PFSK-1 (cell line): ENCODE results near the gene TMEM97.

ENCODE experiments used
- FOXP2 ChIP-seq: optimal IDR thresholded peaks from 2 replicates; pipeline ENCODE3; 2011; ENCODE audit warnings: borderline replicate concordance, control low read depth, inconsistent platforms; ENCODE audit not compliant: insufficient read depth; ENCODE audit errors: extremely low read length, extremely low read depth
- POLR2AphosphoS5 ChIP-seq: IDR thresholded peaks from 2 replicates; pipeline ENCODE4 v1.6.1; 2012; ENCODE audit warnings: low read depth, mild to moderate bottlenecking, control low read depth, low read length, moderate library complexity
- SIN3A ChIP-seq: IDR thresholded peaks from 2 replicates; pipeline ENCODE4 v1.6.1; 2012; ENCODE audit warnings: mild to moderate bottlenecking, low read length, moderate library complexity, borderline replicate concordance; ENCODE audit not compliant: insufficient read depth
- TAF1 ChIP-seq: IDR thresholded peaks from 2 replicates; pipeline ENCODE4 v1.6.1; 2012; ENCODE audit warnings: low read length, control low read depth, borderline replicate concordance; ENCODE audit not compliant: insufficient read depth
- TF ChIP-seq, protein P1 (sequence below), 2 experiments: IDR thresholded peaks; 2 replicates each; pipeline versions ENCODE4 v1.6.1 to v1.8.0; 2011 to 2012; ENCODE audit warnings: low read depth in 2 of 2, low read length in 2 of 2, control low read depth in 1 of 2, inconsistent platforms in 1 of 2, mild to moderate bottlenecking in 1 of 2, moderate library complexity in 1 of 2; ENCODE audit not compliant: insufficient read depth in 1 of 2

Gene TMEM97

DNA sequence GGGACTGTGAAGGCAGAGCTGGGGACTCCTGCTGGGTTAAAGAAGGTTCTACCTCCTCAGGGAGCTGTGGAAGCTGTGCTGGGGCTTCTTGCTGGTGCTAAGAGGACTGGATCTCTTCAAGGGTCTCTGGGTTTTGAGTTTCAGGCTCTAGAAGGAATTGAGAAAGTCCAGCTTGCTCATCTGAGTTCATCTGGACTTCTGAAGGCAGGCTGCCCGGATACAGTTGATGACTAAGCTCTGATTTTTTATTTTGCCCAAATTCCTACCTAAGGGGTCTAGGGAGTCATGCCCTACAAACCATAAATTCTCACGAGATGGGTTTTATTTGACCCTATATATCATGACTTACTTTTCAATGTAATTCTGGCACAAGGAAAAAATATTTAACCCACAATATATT lies 46.8 kb upstream of the TMEM97 start:
- TF ChIP-seq TAF1 (no peak), SIN3A (no peak), POLR2AphosphoS5 (no peak)
- TF ChIP-seq, protein P1, sequence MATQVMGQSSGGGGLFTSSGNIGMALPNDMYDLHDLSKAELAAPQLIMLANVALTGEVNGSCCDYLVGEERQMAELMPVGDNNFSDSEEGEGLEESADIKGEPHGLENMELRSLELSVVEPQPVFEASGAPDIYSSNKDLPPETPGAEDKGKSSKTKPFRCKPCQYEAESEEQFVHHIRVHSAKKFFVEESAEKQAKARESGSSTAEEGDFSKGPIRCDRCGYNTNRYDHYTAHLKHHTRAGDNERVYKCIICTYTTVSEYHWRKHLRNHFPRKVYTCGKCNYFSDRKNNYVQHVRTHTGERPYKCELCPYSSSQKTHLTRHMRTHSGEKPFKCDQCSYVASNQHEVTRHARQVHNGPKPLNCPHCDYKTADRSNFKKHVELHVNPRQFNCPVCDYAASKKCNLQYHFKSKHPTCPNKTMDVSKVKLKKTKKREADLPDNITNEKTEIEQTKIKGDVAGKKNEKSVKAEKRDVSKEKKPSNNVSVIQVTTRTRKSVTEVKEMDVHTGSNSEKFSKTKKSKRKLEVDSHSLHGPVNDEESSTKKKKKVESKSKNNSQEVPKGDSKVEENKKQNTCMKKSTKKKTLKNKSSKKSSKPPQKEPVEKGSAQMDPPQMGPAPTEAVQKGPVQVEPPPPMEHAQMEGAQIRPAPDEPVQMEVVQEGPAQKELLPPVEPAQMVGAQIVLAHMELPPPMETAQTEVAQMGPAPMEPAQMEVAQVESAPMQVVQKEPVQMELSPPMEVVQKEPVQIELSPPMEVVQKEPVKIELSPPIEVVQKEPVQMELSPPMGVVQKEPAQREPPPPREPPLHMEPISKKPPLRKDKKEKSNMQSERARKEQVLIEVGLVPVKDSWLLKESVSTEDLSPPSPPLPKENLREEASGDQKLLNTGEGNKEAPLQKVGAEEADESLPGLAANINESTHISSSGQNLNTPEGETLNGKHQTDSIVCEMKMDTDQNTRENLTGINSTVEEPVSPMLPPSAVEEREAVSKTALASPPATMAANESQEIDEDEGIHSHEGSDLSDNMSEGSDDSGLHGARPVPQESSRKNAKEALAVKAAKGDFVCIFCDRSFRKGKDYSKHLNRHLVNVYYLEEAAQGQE (IDR thresholded peaks at IDR 0.05; ENCODE audit: insufficient read depth in 1 of 2, low read depth in 2 of 2, low read length in 2 of 2): no peak

DNA sequence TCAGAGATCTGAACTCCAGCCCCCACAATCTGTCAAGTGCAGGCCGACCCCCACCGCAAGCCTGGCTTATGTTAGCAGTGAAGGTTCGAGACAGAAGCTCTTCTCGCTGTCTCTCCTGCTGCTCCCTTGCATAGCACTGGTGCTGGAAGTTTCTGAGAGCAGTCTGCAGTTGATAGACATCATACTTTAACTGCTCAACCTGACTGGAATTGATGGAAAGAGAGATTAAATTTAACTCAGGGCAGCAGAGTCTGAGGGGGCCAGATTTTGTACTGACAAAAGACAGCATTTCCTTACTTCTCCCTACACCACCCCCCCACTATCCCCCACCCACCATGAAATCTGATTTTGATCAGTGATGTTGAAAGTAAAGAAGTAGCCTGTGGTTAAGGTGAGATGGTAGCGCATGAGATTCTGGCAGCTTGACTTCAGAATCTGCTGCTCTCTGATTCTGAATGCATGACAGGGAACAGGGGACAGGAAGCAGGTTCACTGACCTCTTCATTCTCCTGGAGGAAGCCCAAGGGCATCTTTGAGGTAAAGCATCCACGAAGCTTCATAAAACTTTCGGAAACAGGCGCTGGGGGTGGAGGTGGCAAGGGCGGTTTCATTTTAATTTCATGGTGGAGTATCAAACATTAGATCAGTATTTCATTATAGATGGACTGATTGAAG lies 44.3 kb upstream of the TMEM97 start:
- TF ChIP-seq SIN3A: no peak
- no peak for TF ChIP-seq TAF1
- TF ChIP-seq, protein P1 (IDR thresholded peaks at IDR 0.05; ENCODE audit: insufficient read depth in 1 of 2, low read depth in 2 of 2, low read length in 2 of 2): no peak
- TF ChIP-seq FOXP2: no peak
- no peak for TF ChIP-seq POLR2AphosphoS5

DNA sequence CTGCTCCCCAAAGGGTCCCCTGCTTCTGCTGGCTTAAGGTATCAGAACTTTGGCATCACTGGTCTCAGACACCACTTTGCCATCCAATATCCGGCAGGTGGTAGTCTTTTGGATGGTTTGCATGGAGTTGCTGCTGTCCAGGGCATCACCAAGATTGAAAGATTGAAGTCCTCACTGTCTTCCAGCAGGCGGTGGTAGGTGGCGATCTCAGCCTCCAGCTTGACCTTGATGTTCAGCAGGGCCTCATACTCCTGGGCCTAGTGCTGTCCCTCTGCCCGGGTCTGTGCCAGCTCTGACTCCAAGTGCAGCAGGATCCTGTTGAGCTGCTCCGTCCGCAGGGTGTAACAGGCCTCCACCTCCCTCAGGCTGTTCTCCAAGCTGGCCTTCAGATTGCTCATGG lies 43.0 kb upstream of the TMEM97 start:
- TF ChIP-seq TAF1 (no peak), POLR2AphosphoS5 (no peak), SIN3A (no peak), FOXP2 (no peak)
- TF ChIP-seq, protein P1 (IDR thresholded peaks at IDR 0.05; ENCODE audit: insufficient read depth in 1 of 2, low read depth in 2 of 2, low read length in 2 of 2): no peak

DNA sequence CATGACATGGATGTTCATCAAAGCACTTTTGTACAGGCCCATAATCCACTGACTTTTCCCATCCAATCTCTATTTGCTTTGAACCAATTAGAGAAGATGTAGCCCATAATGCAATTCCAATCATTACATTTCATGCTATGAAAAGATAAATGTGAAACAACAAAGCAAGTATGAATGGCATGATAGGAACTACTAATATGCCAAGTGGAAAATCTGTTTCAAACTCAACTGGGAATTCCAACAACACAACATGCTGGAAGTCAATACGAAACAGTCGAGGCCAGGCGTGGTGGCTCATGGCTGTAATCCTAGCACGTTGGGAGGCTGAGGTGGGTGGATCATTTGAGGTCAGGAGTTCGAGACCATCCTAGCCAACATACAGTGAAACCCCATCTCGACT lies 39.6 kb upstream of the TMEM97 start:
- TF ChIP-seq TAF1 (no peak), FOXP2 (no peak), SIN3A (no peak), POLR2AphosphoS5 (no peak)
- TF ChIP-seq, protein P1 (IDR thresholded peaks at IDR 0.05; ENCODE audit: insufficient read depth in 1 of 2, low read depth in 2 of 2, low read length in 2 of 2): no peak

DNA sequence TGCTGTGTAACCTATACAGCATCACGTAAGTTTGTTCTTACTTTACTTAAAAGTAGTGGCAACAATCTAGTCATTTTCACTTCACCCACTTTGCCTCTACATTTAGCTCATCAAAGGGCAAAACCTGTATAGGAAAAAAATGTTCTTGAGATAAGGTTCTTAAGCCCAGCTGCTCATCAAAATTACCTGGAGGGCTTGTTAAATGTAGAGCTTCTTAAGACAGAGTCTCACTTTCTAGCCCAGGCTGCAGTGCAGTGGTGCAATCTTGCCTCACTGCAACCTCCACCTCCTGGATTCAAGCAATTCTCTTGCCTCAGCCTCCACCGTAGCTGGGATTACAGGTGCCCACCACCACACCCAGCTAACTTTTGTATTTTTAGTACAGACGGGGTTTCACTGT lies 38.2 kb upstream of the TMEM97 start:
- no peak for TF ChIP-seq SIN3A
- no peak for TF ChIP-seq FOXP2
- TF ChIP-seq, protein P1 (IDR thresholded peaks at IDR 0.05; ENCODE audit: insufficient read depth in 1 of 2, low read depth in 2 of 2, low read length in 2 of 2): no peak
- no peak for TF ChIP-seq TAF1
- TF ChIP-seq POLR2AphosphoS5: no peak
